Skeletal muscle satellite cell (primary cell): ENCODE results near the gene NKAPD1. TPM values are rescaled to one million over a fixed set of nuclear protein-coding genes. Genes with fewer than 3 reads are reported as not detected.
"Not testable (repeated sequence)": the region's sequence is repeated elsewhere in the genome, so short reads cannot be mapped to it uniquely, and the experiment has no call there.

Experiments used
- H3K27me3 ChIP-seq: 2 replicates; pipeline ENCODE4 v1.7.0; 2013; ENCODE audit warnings: low read length; ENCODE audit not compliant: control insufficient read depth, insufficient read depth
- H3K36me3 ChIP-seq: 2 replicates; pipeline ENCODE4 v1.7.0; 2013; ENCODE audit warnings: mild to moderate bottlenecking, control low read depth, low read length; ENCODE audit not compliant: insufficient read depth
- H3K4me1 ChIP-seq: 2 replicates; pipeline ENCODE4 v1.7.0; 2013; ENCODE audit warnings: low read length; ENCODE audit not compliant: control insufficient read depth, insufficient read depth
- H3K4me2 ChIP-seq: 2 replicates; pipeline ENCODE4 v1.7.0; 2013; ENCODE audit warnings: mild to moderate bottlenecking, low read length
- H3K4me3 ChIP-seq: 2 replicates; pipeline ENCODE4 v1.7.0; 2013; ENCODE audit warnings: low read length
- H3K9ac ChIP-seq: 2 replicates; pipeline ENCODE4 v1.7.0; 2013; ENCODE audit warnings: mild to moderate bottlenecking, low read depth, low read length, moderate library complexity
- H3K9me3 ChIP-seq: replicated peaks from 2 replicates; pipeline ENCODE4 v1.7.0; 2013; ENCODE audit warnings: mild to moderate bottlenecking, control low read depth, low read length
- total RNA-seq: library from RNA; depleted of rRNA; stranded (reverse); fragments of >200 nt; gene quantifications from 2 replicates; pipeline ENCODE4 v1.2.3, GENCODE V29; 2012; rRNA removed

Gene NKAPD1, protein sequence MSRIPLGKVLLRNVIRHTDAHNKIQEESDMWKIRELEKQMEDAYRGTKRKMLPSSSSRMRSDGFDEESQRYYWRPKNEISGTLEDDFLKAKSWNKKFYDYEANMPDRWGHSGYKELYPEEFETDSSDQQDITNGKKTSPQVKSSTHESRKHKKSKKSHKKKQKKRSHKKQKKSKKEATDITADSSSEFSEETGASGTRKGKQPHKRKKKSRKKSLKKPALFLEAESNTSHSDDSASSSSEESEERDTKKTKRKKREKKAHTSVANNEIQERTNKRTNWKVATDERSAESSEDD
- 19.0 and 24.8 TPM in 2 replicates for total RNA-seq

GRCh38 chr11:112073941-112074811, at the start of gene NKAPD1, which contains the start of gene PIH1D2:
Gene NKAPD1 (plus strand): TSS chr11:112074299. CDS start chr11:112075575, 1,276 bp downstream.
Gene PIH1D2 (minus strand): TSS chr11:112074017. CDS start chr11:112073174, 843 bp downstream.
- H3K36me3 ChIP-seq = peaks cover 26% of the 10 kb centered on the region
- H3K9ac ChIP-seq = peak within 1 kb of the TSS; percentile 93
- no peaks in the 10 kb centered on the region for H3K9me3 ChIP-seq
- H3K4me2 ChIP-seq = peak within 1 kb of the TSS; percentile 85
- H3K27me3 ChIP-seq = no peaks in the 10 kb centered on the region
- peaks cover 9% of the 10 kb centered on the region for H3K4me1 ChIP-seq
- H3K4me3 ChIP-seq = peak within 1 kb of the TSS; percentile 88

- Histone ChIP-seq H3K4me1 (peaks cover 7% of the 10 kb centered on the region), H3K4me2 (peak within 1 kb of the TSS; percentile 94), H3K4me3 (peak within 1 kb of the TSS; percentile 92), H3K9me3 (no peaks in the 10 kb centered on the region), H3K27me3 (no peaks in the 10 kb centered on the region), H3K9ac (peak within 1 kb of the TSS; percentile 94), H3K36me3 (peaks cover 38% of the 10 kb centered on the region)
Measured at GRCh38 chr11:112024773-112025678, 49.1 kb upstream of the NKAPD1 start, which contains the start of gene DLAT. Gene DLAT (plus strand): TSS chr11:112025408. CDS start chr11:112025473, 65 bp downstream.

DNA sequence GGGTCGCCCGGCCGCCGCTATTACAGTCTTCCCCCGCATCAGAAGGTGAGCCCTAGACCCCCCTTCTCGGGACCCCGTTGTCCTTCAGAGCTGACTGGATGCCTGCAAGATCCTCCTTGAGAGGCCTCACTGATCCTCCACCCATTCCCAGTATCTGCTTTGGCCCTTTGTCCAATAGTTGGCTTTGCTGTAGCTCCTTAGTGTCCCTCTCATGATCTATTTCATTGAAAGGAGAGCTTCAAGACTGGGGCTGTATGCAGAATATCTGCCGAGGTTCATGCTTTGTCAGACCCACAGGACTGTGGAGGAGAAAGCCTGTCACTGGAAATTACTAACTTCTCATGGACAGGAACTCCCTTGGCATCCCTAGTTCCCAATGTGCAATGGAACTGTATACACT, 48.4 kb upstream of the NKAPD1 start:
- Histone ChIP-seq H3K4me3 (peak overlapping the region; percentile 92), H3K9me3 (no peaks in the 10 kb centered on the region), H3K36me3 (peaks cover 37% of the 10 kb centered on the region)

GRCh38 chr11:112026784-112027410, 47.2 kb upstream of the NKAPD1 start:
- H3K9ac ChIP-seq, H3K27me3 ChIP-seq, H3K4me1 ChIP-seq, H3K4me2 ChIP-seq, H3K4me3 ChIP-seq, H3K9me3 ChIP-seq: not testable (repeated sequence)
- H3K36me3 ChIP-seq = peaks cover 35% of the 10 kb centered on the region

More for the DNA sequence above, 48.4 kb upstream of the NKAPD1 start:
- peaks cover 7% of the 10 kb centered on the region for H3K4me1 ChIP-seq
- no peaks in the 10 kb centered on the region for H3K27me3 ChIP-seq
- H3K9ac ChIP-seq = peak overlapping the region; percentile 94
- peak overlapping the region; percentile 94 for H3K4me2 ChIP-seq

GRCh38 chr11:112029460-112029859, 44.6 kb upstream of the NKAPD1 start:
- Histone ChIP-seq H3K9ac (no peak overlapping the region), H3K4me3 (no peak overlapping the region), H3K27me3 (no peaks in the 10 kb centered on the region), H3K4me1 (peaks cover 4% of the 10 kb centered on the region), H3K36me3 (peaks cover 37% of the 10 kb centered on the region), H3K4me2 (no peak overlapping the region), H3K9me3 (no peaks in the 10 kb centered on the region)

GRCh38 chr11:112033902-112034301, 40.2 kb upstream of the NKAPD1 start:
- Histone ChIP-seq H3K9me3 (no peaks in the 10 kb centered on the region), H3K36me3 (peaks cover 43% of the 10 kb centered on the region), H3K9ac (no peak overlapping the region), H3K27me3 (no peaks in the 10 kb centered on the region), H3K4me3 (no peak overlapping the region), H3K4me2 (no peak overlapping the region), H3K4me1 (no peaks in the 10 kb centered on the region)

DNA sequence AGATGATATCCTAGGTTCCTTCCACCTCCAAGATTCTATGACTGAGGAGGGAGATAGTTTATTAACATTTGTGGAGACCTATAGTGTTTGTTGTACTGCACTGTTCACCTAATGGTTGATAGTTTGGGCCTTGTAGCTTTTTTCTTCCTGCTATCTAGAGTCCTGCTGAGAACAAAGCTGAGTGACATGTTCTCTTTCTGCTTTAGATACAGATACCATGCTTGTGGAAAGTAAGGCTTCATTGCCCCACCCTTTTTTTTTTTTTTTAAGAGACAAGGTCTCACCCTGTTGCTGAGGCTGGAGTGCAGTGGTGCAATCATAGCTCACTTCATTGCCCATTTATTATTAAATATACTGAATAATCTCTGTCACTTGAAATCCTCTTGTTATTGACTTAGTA, 36.6 kb upstream of the NKAPD1 start:
- no peaks in the 10 kb centered on the region for H3K9me3 ChIP-seq
- no peak overlapping the region for H3K4me3 ChIP-seq
- H3K4me2 ChIP-seq = no peak overlapping the region
- no peak overlapping the region for H3K9ac ChIP-seq
- H3K36me3 ChIP-seq = peaks cover 40% of the 10 kb centered on the region
- no peaks in the 10 kb centered on the region for H3K27me3 ChIP-seq
- H3K4me1 ChIP-seq = peaks cover 6% of the 10 kb centered on the region

DNA sequence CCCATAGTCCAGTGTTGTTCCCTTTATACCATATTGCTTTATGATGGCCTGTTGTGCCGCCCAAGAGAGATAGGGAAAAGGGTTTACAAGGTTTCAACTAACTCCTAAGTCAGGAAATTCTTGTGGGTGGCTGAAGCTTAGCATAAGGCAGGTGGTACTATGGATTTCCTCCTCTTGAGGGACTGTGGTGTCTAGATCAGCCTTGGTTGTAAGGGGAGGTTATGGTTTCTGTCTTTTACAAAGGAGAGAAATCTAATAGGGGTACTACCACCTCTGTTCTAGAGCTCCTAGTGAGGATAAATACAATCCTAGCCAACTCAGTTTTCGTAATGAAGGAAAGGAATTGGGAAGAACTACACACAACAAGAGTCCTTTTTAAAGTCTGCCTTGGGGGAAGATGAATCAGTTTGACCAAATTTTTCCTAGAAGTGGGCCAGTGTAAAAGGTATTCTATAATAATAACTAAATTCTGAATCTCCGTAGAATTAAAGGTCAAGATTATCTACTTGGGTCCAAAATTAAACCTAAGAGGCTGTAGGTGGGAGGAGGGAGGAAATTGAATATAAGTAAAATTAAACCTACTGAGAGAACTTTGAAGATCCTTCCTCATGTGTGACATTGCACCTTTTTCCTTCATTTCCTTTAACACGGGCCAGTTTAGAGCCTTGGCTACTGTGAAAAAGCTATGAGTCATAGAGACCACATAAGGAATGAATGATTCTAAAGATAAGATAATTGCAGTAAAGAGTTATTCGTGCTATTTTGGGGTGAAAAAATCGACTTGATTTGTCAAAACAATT, 31.7 kb upstream of the NKAPD1 start:
- H3K4me3 ChIP-seq = no peak overlapping the region
- peaks cover 7% of the 10 kb centered on the region for H3K4me1 ChIP-seq
- H3K9ac ChIP-seq = no peak overlapping the region
- no peaks in the 10 kb centered on the region for H3K9me3 ChIP-seq
- H3K4me2 ChIP-seq = no peak overlapping the region
- H3K27me3 ChIP-seq = no peaks in the 10 kb centered on the region
- H3K36me3 ChIP-seq = peaks cover 50% of the 10 kb centered on the region

DNA sequence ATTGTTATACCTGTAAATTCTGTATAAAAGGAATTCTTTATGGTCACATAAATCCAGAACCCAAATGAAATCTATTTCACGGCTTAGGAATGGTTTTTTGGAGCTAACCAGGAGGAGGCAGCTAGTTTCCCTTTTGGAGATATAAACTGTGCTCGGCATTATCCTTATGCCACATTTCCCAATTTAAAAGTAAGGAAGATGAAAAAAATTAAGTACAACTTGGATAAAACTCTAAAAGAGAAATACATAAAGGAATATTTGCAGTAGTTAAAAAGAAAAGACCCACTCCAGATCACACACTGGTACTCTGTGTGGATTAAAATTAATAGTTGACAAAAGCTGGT, 31.2 kb upstream of the NKAPD1 start:
- Histone ChIP-seq H3K9me3 (no peaks in the 10 kb centered on the region), H3K36me3 (peaks cover 47% of the 10 kb centered on the region), H3K4me1 (peaks cover 7% of the 10 kb centered on the region), H3K27me3 (no peaks in the 10 kb centered on the region), H3K9ac (no peak overlapping the region), H3K4me3 (no peak overlapping the region), H3K4me2 (no peak overlapping the region)

DNA sequence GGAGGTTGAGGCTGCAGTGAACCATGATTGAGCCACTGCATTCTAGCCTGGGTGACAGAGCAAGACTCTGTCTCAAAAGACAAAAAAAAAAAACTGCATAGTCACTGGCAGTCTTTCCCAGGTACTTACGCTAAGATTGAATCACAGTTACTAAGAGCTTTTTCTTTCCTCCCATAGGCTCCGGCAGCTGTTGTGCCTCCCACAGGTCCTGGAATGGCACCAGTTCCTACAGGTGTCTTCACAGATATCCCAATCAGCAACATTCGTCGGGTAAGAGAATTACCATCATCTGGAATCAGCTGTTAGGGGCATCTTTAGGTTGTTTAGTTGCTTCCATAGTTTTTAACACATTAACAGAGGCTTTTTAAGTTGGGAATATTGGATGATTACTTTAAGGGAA, 29.1 kb upstream of the NKAPD1 start:
- Histone ChIP-seq H3K4me1 (peaks cover 15% of the 10 kb centered on the region), H3K4me2 (no peak overlapping the region), H3K9ac (no peak overlapping the region), H3K36me3 (peaks cover 42% of the 10 kb centered on the region), H3K9me3 (no peaks in the 10 kb centered on the region), H3K27me3 (no peaks in the 10 kb centered on the region), H3K4me3 (no peak overlapping the region)
